Skeletal muscle tissue (tissue), 5 donors: ENCODE results near the gene PPP1R14C. TPM values are rescaled to one million over a fixed set of nuclear protein-coding genes. Genes with fewer than 3 reads are reported as not detected.

Experiments
- H3K27ac ChIP-seq: one replicate; pipeline ENCODE4 v1.7.0; 2013; ENCODE audit warnings: mild to moderate bottlenecking, low read depth, low read length, inconsistent platforms
- H3K27me3 ChIP-seq, 3 donors: one replicate each; pipeline ENCODE4 v1.7.0; 2013; ENCODE audit warnings: low read length in 3 of 3; ENCODE audit not compliant: control insufficient read depth in 3 of 3, insufficient read depth in 3 of 3
- H3K36me3 ChIP-seq, 3 donors: one replicate each; pipeline ENCODE4 v1.7.0; 2013; ENCODE audit warnings: low read length in 3 of 3; ENCODE audit not compliant: control insufficient read depth in 3 of 3, insufficient read depth in 3 of 3
- H3K4me1 ChIP-seq, 3 donors: one replicate each; pipeline ENCODE4 v1.7.0; 2013; ENCODE audit warnings: low read length in 3 of 3, mild to moderate bottlenecking in 3 of 3; ENCODE audit not compliant: control insufficient read depth in 3 of 3, insufficient read depth in 3 of 3
- H3K4me3 ChIP-seq, 3 donors: one replicate each; pipeline ENCODE4 v1.7.0; 2013; ENCODE audit warnings: low read length in 3 of 3
- H3K9ac ChIP-seq, 3 donors: one replicate each; pipeline ENCODE4 v1.7.0; 2013; ENCODE audit warnings: low read length in 3 of 3, mild to moderate bottlenecking in 3 of 3, moderate library complexity in 2 of 3, low read depth in 1 of 3
- H3K9me3 ChIP-seq, 3 donors: one replicate each; pipeline ENCODE4 v1.7.0; 2013; ENCODE audit warnings: low read length in 3 of 3; ENCODE audit not compliant: control insufficient read depth in 3 of 3
- small RNA-seq: library from RNA; depleted of rRNA; stranded (forward); fragments of <200 nt; gene quantifications from one replicate; pipeline ENCODE3, GENCODE V24; 2014
- total RNA-seq: library from RNA; depleted of rRNA; stranded (reverse); fragments of >200 nt; gene quantifications from one replicate; pipeline ENCODE4 v1.2.3, GENCODE V29; 2014
- donor health status: Osteomylitis.

Gene PPP1R14C
- total RNA-seq, 1 donor from 2014 or later = 14.1 TPM

DNA sequence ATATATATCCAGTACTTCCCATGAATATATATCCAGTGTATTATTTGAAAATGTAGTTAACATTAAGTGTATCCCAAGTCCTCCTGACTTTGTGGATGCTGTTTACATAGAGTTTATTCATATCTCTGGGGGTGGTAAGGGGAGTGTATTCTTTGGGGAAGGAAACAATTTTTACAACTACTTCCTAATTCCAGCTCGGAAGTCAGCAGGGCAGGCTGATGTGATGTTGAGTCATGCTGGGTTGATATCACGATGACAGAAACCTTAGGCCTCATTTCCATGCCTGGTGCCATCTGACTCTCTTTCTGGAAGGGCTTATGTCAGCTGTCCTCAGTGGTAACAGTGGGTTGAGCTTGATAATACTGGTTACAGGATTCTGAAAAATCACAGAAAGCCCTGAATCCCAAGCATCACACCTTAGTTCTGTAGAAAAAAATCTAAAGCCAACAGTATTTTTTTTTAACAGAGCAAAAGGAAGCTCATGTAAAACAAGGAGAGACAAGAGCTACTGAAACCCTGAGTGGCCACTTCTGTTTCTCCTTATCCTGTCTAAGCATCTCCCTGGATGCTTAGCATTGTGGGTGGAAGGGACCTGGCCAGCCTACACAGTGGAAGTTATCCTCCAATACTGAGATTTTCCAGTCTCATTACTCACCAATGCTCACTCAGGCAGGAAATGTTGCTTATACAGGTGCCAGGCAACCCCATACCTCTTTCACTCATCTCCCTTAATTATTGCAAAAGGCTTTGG is 150.8 kb downstream of the PPP1R14C start:
- Histone ChIP-seq H3K4me1 (no peaks in the 10 kb centered on the region), H3K27ac (no peak overlapping the region), H3K9me3 (peaks cover 5 to 11% (median 9%) of the 10 kb centered on the region in 3 donors), H3K27me3 (no peaks in the 10 kb centered on the region), H3K36me3 (no peaks in the 10 kb centered on the region), H3K4me3 (no peak overlapping the region), H3K9ac (no peak overlapping the region)

GRCh38 chr6:150296890-150297289 is 154.0 kb downstream of the PPP1R14C start:
- H3K4me3 ChIP-seq = no peak overlapping the region
- H3K27me3 ChIP-seq = no peaks in the 10 kb centered on the region
- no peak overlapping the region for H3K27ac ChIP-seq
- H3K9me3 ChIP-seq = peaks cover 5 to 11% (median 9%) of the 10 kb centered on the region in 3 donors
- peaks cover 4 to 5% (median 4%) of the 10 kb centered on the region in 3 donors for H3K4me1 ChIP-seq
- no peaks in the 10 kb centered on the region for H3K36me3 ChIP-seq
- H3K9ac ChIP-seq = no peak overlapping the region

GRCh38 chr6:150297327-150298029 is 154.6 kb downstream of the PPP1R14C start:
- Histone ChIP-seq H3K36me3 (no peaks in the 10 kb centered on the region), H3K9me3 (peaks cover 5 to 11% (median 9%) of the 10 kb centered on the region in 3 donors), H3K27ac (no peak overlapping the region), H3K4me1 (peaks cover 4 to 5% (median 4%) of the 10 kb centered on the region in 3 donors), H3K4me3 (peak overlapping the region in 1 of 3 donors; percentile 13), H3K9ac (no peak overlapping the region), H3K27me3 (no peaks in the 10 kb centered on the region)

DNA sequence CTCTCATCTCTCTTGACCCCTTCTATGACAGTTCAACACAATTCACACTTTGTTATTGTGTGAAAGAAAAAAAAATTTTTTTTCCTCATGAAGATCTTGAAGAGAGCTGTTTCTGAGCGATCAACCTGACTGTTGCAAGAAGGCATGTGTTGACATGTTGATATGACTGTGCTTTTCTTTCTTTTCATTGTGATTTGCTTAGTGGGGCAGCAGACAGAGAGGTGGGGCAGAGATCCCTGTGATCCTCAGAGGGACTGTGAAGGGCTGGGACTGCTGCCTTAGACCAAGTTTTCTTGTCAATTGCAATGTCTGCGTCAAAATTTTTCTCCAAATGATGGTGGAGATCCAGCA is 155.2 kb downstream of the PPP1R14C start:
- Histone ChIP-seq H3K4me3 (no peak overlapping the region), H3K27me3 (no peaks in the 10 kb centered on the region), H3K36me3 (no peaks in the 10 kb centered on the region), H3K4me1 (peaks cover 4 to 5% (median 4%) of the 10 kb centered on the region in 3 donors), H3K9me3 (peaks cover 5 to 11% (median 9%) of the 10 kb centered on the region in 3 donors), H3K27ac (no peak overlapping the region), H3K9ac (no peak overlapping the region)

DNA sequence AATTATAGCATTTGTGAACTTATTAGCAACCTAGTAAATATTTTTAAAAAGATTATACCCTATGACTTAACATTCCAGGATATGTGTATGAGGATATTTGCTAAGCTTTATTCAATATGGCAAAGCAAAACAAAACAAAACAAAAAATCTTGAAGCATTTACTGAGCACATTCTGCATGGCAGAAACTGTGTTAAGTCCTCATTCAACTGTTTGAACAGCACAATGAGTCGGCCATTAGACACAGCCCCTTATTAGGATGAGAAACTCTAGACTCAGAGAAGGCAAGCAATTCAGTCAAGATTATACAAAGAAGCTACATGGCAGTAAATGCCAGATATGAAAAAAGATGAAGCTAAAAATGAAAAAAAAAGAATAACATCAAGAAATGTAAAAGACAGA is 155.8 kb downstream of the PPP1R14C start:
- Histone ChIP-seq H3K27me3 (no peaks in the 10 kb centered on the region), H3K4me1 (peaks cover 4 to 5% (median 4%) of the 10 kb centered on the region in 3 donors), H3K9ac (no peak overlapping the region), H3K4me3 (no peak overlapping the region), H3K27ac (no peak overlapping the region), H3K36me3 (no peaks in the 10 kb centered on the region), H3K9me3 (peaks cover 5 to 11% (median 9%) of the 10 kb centered on the region in 3 donors)

Small RNA genes lying within 50 kb of the gene (small RNA-seq; reads per million reads assigned to genes)
- gene RF01210 = not detected

Other genes with a start within 250 kb of the PPP1R14C start
- 1.0 TPM for gene RAET1E, start 244.9 kb upstream of the PPP1R14C start, total RNA-seq
- gene RAET1G, start 219.9 kb upstream of the PPP1R14C start, total RNA-seq = not detected
- not detected for gene ULBP2, start 201.0 kb upstream of the PPP1R14C start, total RNA-seq
- not detected for gene ULBP1, start 179.1 kb upstream of the PPP1R14C start, total RNA-seq
- gene RAET1L, start 117.5 kb upstream of the PPP1R14C start, total RNA-seq = not detected
- 1.0 TPM for gene ULBP3, start 73.9 kb upstream of the PPP1R14C start, total RNA-seq
- gene IYD, start 226.0 kb downstream of the PPP1R14C start, total RNA-seq = not detected